Activated T-helper 9 cell treated with anti-CD3 and anti-CD28 coated beads, Interleukin-2, amount 50 U/mL, for 16 hours (primary cell): Measurements from ENCODE around the gene KDM8.
A peak's percentile ranks its signal among the peaks of the same experiment; 100 is the strongest.

Experiments used
- DNase-seq: peaks from one replicate; pipeline ENCODE4 v3.0.0-alpha.2; 2020; ENCODE audit warnings: low read depth

Gene KDM8

GRCh38 chr16:27230562-27231001 is 27.3 kb downstream of the KDM8 start:
- peak; percentile 46 for DNase-seq

GRCh38 chr16:27231692-27232060 is 28.4 kb downstream of the KDM8 start:
- DNase-seq, result no peak

GRCh38 chr16:27232061-27232900 is 29.0 kb downstream of the KDM8 start:
- no peak for DNase-seq

GRCh38 chr16:27232901-27233625 is 29.7 kb downstream of the KDM8 start:
- DNase-seq, result no peak

GRCh38 chr16:27233731-27234130 is 30.4 kb downstream of the KDM8 start:
- DNase-seq, result no peak

GRCh38 chr16:27234171-27234570 is 30.8 kb downstream of the KDM8 start:
- no peak for DNase-seq

- DNase-seq, result no peak
Measured at GRCh38 chr16:27234603-27235002, 31.3 kb downstream of the KDM8 start.

- DNase-seq, result peak; percentile 69
Measured at GRCh38 chr16:27235055-27235937, 32.0 kb downstream of the KDM8 start.

- DNase-seq, result no peak
Measured at GRCh38 chr16:27235938-27236245, 32.6 kb downstream of the KDM8 start.

GRCh38 chr16:27236635-27237218 is 33.4 kb downstream of the KDM8 start:
- DNase-seq, result no peak

GRCh38 chr16:27237219-27238015 is 34.1 kb downstream of the KDM8 start:
- peak; percentile 72 for DNase-seq

GRCh38 chr16:27238016-27238587 is 34.8 kb downstream of the KDM8 start:
- peak; percentile 24 for DNase-seq

- DNase-seq, result no peak
Measured at GRCh38 chr16:27238591-27238990, 35.3 kb downstream of the KDM8 start.

- DNase-seq, result no peak
Measured at GRCh38 chr16:27239026-27239425, 35.7 kb downstream of the KDM8 start.

GRCh38 chr16:27239906-27240655 is 36.8 kb downstream of the KDM8 start:
- DNase-seq, result no peak

- DNase-seq, result no peak
Measured at GRCh38 chr16:27240948-27241531, 37.7 kb downstream of the KDM8 start.

- DNase-seq, result no peak
Measured at GRCh38 chr16:27241658-27242057, 38.3 kb downstream of the KDM8 start.

GRCh38 chr16:27242398-27242797 is 39.1 kb downstream of the KDM8 start:
- no peak for DNase-seq

- no peak for DNase-seq
Measured at GRCh38 chr16:27242868-27243590, 39.7 kb downstream of the KDM8 start.
